GM12872 (cell line): ENCODE measurements around the gene DSCAM.

ENCODE experiments used
- CTCF ChIP-seq: IDR thresholded peaks from 3 replicates; pipeline ENCODE4 v1.5.1; 2011; ENCODE audit warnings: low read depth, mild to moderate bottlenecking, low read length, moderate library complexity; ENCODE audit not compliant: insufficient read depth

DSCAM gene

GRCh38 chr21:40516335-40516734, 330.6 kb downstream of the DSCAM start:
- no peak for TF ChIP-seq CTCF

GRCh38 chr21:40512590-40512989, 334.4 kb downstream of the DSCAM start:
- peak; percentile 54 for TF ChIP-seq CTCF

- TF ChIP-seq CTCF: no peak
Observed at GRCh38 chr21:40507978-40508377, 339.0 kb downstream of the DSCAM start.

DNA sequence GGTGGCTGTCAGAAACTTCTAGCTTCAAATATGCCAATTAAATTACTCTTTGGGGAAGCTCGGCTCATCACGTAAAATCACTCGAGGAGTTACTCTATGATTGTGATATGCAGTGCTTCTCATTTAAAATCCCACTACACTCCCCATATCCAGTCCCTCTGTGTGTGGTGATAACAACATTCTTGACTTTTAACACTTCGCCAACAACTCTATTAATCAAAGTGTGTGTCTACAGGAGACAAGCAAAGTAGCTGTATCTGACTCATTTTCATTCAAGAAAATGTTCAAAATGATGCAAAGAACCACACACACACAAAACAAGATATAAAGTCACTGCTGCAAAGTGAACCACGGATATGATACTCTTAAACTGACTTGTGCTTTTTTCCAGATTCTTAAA, 341.3 kb downstream of the DSCAM start:
- TF ChIP-seq CTCF: no peak

DNA sequence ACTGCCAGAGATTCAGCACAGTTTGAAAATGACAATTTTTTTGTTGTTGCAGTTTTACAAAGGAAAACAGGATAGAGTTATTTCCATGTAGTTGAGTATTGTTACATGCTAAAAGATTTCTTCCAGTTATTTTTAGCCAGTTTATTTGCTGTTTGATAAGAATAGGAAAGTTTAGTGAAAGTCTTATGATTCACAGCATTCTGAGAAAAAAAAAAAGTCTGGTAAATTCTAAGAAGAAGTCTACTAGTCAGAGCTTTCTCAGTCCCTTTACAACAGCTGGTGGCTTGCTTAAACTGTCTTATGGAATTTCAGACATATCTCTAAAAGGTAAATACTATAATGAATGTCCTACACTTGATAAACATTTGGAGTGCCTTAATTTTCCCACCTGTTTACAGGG, 341.7 kb downstream of the DSCAM start:
- TF ChIP-seq CTCF: no peak

DNA sequence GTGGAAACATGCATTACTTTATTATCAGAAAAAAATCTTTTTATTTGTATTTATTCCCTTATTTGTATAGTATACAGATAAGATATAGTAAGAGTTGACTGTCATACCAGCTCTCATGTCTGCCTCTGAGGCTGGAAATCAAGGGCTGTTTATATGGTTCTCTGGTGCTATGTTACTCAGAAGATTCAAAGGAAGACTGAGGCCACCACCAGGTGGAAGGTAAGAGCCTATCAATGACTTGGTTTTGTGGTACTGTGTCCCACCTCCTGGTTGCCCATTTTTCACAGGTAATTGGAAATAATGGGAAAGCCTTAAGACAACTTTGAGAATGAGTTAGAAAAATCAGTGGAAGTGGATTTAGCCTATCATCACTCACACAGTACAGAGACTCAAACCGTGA, 342.1 kb downstream of the DSCAM start:
- no peak for TF ChIP-seq CTCF

DNA sequence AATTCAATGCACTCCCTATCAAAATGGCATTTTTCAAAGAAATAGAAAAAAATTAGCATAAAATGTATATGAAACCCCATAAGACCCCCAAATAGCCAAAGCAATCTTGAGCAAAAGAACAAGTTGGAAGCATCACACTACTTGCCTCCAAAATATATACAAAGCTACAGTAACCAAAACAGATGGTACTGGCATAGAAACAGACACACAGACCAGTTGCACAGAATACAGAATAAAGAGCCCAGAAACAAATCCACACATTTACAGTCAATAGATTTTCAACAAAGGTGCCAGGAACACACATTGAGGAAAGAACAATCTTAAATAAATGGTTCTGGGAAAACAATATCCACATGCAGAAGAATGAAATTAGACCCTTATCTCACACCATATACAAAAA, 350.8 kb downstream of the DSCAM start:
- no peak for TF ChIP-seq CTCF

DNA sequence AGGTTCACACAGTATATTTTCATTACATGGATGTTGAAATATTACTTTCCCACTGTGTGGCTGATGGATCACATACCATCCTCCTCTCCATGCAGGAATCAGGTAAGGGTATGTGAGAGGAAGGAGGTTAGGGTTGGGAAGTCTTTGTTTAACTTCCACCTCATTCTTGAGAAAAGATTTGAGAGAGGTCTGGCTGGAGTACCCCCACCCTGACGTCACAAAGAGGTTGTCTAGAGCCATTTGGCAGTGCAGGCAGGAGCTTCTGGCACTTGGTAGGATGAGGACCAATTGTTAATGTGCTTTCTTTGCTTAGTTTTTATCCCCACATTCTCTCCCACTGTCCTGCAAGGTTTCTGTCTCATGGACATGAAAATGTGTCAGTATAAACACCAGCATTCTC, 356.6 kb downstream of the DSCAM start:
- TF ChIP-seq CTCF: no peak
